ENCODE data around the gene SEC16B.

Gene SEC16B

GRCh38 chr1:177950506-177950905 is 19.4 kb downstream of the SEC16B start:
- TF ChIP-seq USF1 (IDR thresholded peaks at IDR 0.05) (no peak), FOXM1 (IDR thresholded peaks at IDR 0.05; ENCODE audit: borderline replicate concordance, low read depth) (no peak), YY1 (IDR thresholded peaks at IDR 0.05; ENCODE audit: low read depth) (no peak), ZBTB7A (IDR thresholded peaks at IDR 0.05; ENCODE audit: low read depth) (no peak), NFIC (IDR thresholded peaks at IDR 0.05) (no peak), EP300 (IDR thresholded peaks at IDR 0.05; ENCODE audit: borderline replicate concordance) (no peak), CREB1 (IDR thresholded peaks at IDR 0.05; ENCODE audit: low read depth) (no peak), RAD21 (IDR thresholded peaks at IDR 0.05; ENCODE audit: low read depth) (no peak), TAF1 (IDR thresholded peaks at IDR 0.05; ENCODE audit: low read depth) (no peak), MAX (IDR thresholded peaks at IDR 0.05) (no peak), TCF12 (IDR thresholded peaks at IDR 0.05; ENCODE audit: low read depth) (no peak), EGR1 (IDR thresholded peaks at IDR 0.05) (no peak), REST (IDR thresholded peaks at IDR 0.05; ENCODE audit: low read depth) (no peak), CEBPB (IDR thresholded peaks at IDR 0.05) (no peak), TEAD4 (IDR thresholded peaks at IDR 0.05) (no peak)

GRCh38 chr1:177948336-177948972 is 21.4 kb downstream of the SEC16B start:
- TF ChIP-seq CREB1 (IDR thresholded peaks at IDR 0.05; ENCODE audit: low read depth): no peak
- TF ChIP-seq MAX (IDR thresholded peaks at IDR 0.05): peak; percentile 22; the same call in 1 of the 2 replicates
- 0 out of 2 replicates have a peak, but pooled peaks have one; percentile 12 for TF ChIP-seq TEAD4 (IDR thresholded peaks at IDR 0.05)
- TF ChIP-seq RAD21 (IDR thresholded peaks at IDR 0.05; ENCODE audit: low read depth): peak; percentile 72

GRCh38 chr1:177947623-177948022 is 22.2 kb downstream of the SEC16B start:
- TF ChIP-seq FOXM1 (IDR thresholded peaks at IDR 0.05; ENCODE audit: borderline replicate concordance, low read depth) (no peak), TEAD4 (IDR thresholded peaks at IDR 0.05) (no peak), USF1 (IDR thresholded peaks at IDR 0.05) (no peak), MAX (IDR thresholded peaks at IDR 0.05) (no peak), REST (IDR thresholded peaks at IDR 0.05; ENCODE audit: low read depth) (no peak), ZBTB7A (IDR thresholded peaks at IDR 0.05; ENCODE audit: low read depth) (no peak), TAF1 (IDR thresholded peaks at IDR 0.05; ENCODE audit: low read depth) (no peak), CEBPB (IDR thresholded peaks at IDR 0.05) (no peak), CREB1 (IDR thresholded peaks at IDR 0.05; ENCODE audit: low read depth) (no peak), EGR1 (IDR thresholded peaks at IDR 0.05) (no peak), EP300 (IDR thresholded peaks at IDR 0.05; ENCODE audit: borderline replicate concordance) (no peak), NFIC (IDR thresholded peaks at IDR 0.05) (no peak), YY1 (IDR thresholded peaks at IDR 0.05; ENCODE audit: low read depth) (no peak), RAD21 (IDR thresholded peaks at IDR 0.05; ENCODE audit: low read depth) (no peak), TCF12 (IDR thresholded peaks at IDR 0.05; ENCODE audit: low read depth) (no peak)

- TF ChIP-seq RAD21 (IDR thresholded peaks at IDR 0.05; ENCODE audit: low read depth): peak; percentile 84
- TF ChIP-seq ZBTB7A (IDR thresholded peaks at IDR 0.05; ENCODE audit: low read depth): no peak
Measured at GRCh38 chr1:177945943-177946650, 23.8 kb downstream of the SEC16B start.

GRCh38 chr1:177944016-177944949 is 25.6 kb downstream of the SEC16B start:
- TF ChIP-seq TCF12 (IDR thresholded peaks at IDR 0.05; ENCODE audit: low read depth): no peak
- TF ChIP-seq USF1 (IDR thresholded peaks at IDR 0.05): no peak
- no peak for TF ChIP-seq EP300 (IDR thresholded peaks at IDR 0.05; ENCODE audit: borderline replicate concordance)
- no peak for TF ChIP-seq TAF1 (IDR thresholded peaks at IDR 0.05; ENCODE audit: low read depth)
- TF ChIP-seq ZBTB7A (IDR thresholded peaks at IDR 0.05; ENCODE audit: low read depth): no peak
- no peak for TF ChIP-seq CEBPB (IDR thresholded peaks at IDR 0.05)
- no peak for TF ChIP-seq TEAD4 (IDR thresholded peaks at IDR 0.05)
- TF ChIP-seq FOXM1 (IDR thresholded peaks at IDR 0.05; ENCODE audit: borderline replicate concordance, low read depth): no peak
- no peak for TF ChIP-seq RAD21 (IDR thresholded peaks at IDR 0.05; ENCODE audit: low read depth)
- no peak for TF ChIP-seq CREB1 (IDR thresholded peaks at IDR 0.05; ENCODE audit: low read depth)
- no peak for TF ChIP-seq REST (IDR thresholded peaks at IDR 0.05; ENCODE audit: low read depth)
- TF ChIP-seq YY1 (IDR thresholded peaks at IDR 0.05; ENCODE audit: low read depth): no peak
- no peak for TF ChIP-seq EGR1 (IDR thresholded peaks at IDR 0.05)
- no peak for TF ChIP-seq MAX (IDR thresholded peaks at IDR 0.05)
- no peak for TF ChIP-seq NFIC (IDR thresholded peaks at IDR 0.05)

Measured in Ishikawa (cell line).